CD4-positive, alpha-beta T cell treated with Interleukin-12 subunit alpha and Interleukin-12 subunit beta, for 1 hour (primary cell): ENCODE data around the gene PCDH20.
"Not testable (repeated sequence)": the region's sequence is repeated elsewhere in the genome, so short reads cannot be mapped to it uniquely, and the experiment has no call there.

ENCODE experiments used
- DNase-seq: peaks from one replicate; pipeline ENCODE4 v3.0.0-alpha.2; 2020

PCDH20 gene

DNA sequence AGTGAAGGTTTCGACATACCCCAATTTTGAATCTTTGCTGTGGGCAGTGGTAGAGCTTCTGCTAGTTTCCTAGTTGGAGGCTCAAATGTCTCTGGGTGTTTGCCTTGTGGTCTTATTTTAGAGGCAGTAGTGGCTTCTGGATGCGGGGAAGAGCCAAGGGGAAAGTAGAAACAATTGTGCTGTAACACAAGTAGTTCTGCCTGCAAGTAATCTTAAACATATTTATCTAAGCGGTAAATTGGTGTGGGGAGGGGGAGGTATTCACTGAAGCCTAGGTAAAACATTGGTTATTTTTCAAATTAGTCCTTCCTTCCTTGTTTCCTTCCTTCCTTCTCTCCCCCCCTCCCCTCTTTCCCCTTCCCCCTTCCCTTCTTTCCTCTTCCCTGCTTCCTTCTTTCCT is at the start of gene PCDH20:
TSS of gene PCDH20 (minus strand) at position 101 of the 400 bp plus-strand sequence. CDS start 691 bp downstream, outside the sequence.
- no peak for DNase-seq

DNA sequence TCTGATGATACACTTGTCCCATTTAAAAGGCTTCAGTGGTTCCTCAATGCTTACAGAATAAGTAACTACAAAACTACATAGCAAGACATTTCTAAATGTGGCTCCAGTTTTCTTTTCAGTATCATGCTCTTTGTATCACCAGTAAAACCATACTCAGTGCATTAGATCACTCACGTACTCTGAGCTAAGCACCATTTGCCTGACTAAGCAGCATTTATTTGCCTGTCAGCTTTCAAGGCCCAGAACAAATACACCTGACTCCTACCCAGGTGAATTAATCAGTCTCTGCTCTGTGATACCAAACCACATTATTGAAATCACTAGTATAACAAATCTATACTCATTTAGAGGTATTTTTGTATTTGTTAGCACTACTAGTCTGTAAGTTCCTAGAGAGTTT is 47.4 kb upstream of the PCDH20 start:
- no peak for DNase-seq

DNA sequence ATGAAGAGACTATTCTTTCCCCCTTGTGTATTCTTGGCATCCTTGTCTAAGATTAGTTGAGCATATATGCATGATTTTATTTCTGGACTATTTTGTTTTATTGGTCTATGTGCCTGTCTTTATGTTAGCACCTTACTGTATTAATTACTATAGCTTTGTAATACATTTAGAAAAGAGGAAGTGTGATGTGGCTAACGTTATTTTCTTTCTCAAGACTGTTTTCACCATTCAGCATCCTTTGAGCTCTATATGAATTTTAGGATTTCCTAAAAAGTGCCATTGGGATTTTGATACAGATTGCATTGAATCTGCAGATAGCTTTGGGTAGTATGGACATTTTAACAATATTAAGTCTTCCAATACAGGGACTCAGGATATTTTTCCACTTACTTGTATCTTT is 37.5 kb upstream of the PCDH20 start:
- DNase-seq = no peak

- no peak for DNase-seq
Measured at GRCh38 chr13:61432029-61432428, 16.4 kb upstream of the PCDH20 start.

- no peak for DNase-seq
Measured at GRCh38 chr13:61423915-61424314, 8.3 kb upstream of the PCDH20 start.

GRCh38 chr13:61417086-61417570 is 1.5 kb upstream of the PCDH20 start:
- DNase-seq = no peak

- DNase-seq = no peak
Measured at GRCh38 chr13:61415058-61415721, 459 bp downstream of the PCDH20 start.

- no peak for DNase-seq
Measured at GRCh38 chr13:61414686-61415057, 977 bp downstream of the PCDH20 start.

GRCh38 chr13:61413572-61414535 is 1.8 kb downstream of the PCDH20 start:
- DNase-seq = no peak

DNA sequence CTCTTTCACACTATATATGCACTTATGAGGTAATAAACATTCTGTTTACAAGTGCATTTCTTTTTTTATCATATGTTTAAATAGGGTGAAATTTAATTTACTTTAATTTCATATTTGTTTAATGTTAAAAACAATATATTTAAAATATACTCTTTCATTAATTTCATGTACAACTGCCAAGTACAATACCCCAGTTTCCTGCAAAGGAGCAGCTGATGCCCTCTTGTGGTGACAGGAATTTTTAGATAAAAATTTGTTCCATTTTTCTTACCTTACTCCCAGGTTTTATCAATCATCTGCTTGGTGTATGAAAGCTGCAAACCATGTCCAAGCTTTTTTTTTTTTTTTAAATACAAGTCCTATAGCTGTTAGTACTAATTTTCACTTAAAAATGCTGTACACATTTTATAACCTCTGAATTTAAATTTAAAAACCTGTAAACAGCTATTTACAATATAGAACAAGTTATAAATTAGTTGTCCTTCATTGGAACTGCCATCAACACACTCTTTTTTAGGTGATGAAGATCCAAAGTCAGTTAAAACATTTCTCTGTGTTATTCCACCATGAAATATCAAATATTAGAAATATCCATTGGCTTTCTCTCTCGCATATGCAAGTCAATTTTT is 4.9 kb downstream of the PCDH20 start:
- no peak for DNase-seq

GRCh38 chr13:61410266-61410665 is 5.4 kb downstream of the PCDH20 start:
- no peak for DNase-seq

- DNase-seq = no peak
Measured at GRCh38 chr13:61408571-61408970, 7.1 kb downstream of the PCDH20 start.

GRCh38 chr13:61406275-61406674 is 9.4 kb downstream of the PCDH20 start:
- DNase-seq = no peak

DNA sequence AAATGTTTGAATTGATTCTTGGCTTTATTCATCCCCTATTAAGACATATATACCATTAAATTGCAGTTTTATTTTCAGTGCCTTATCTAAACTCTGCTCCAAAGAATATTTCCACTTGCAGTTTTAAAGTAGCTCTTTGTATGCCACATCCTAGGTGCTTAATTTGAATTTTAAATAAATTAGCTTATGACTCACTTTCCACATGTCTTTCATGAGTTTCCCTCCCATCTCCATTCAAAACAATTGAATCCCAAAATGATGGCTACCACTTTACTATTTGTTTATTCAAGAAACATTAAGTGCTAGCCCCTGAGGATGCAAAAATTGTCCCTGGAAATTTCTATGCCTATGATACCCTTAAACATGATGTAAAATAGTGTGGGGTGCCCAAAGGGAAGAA is 19.5 kb downstream of the PCDH20 start:
- DNase-seq = no peak

DNA sequence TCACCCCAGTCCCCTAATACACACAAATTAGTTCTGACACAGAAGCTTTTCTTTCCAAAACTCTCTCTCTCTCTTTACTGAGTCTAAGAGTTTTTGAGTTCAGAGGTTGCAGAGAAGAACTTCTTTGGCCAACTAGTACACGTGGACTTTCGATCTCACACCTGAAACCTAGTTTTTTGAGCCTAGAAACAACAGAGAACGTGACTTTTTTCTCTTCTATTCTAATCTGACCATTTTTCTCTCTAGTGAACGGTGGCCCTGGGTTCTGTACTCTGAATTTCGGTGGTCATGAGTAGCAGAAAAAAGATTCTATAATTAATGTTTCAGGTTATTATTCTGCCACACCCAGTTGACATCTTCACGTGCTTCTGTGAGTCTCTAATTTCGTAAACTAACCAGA is 24.2 kb downstream of the PCDH20 start:
- DNase-seq = no peak

- no peak for DNase-seq
Measured at GRCh38 chr13:61387694-61388093, 28.0 kb downstream of the PCDH20 start.

- DNase-seq = no peak
Measured at GRCh38 chr13:61383111-61383510, 32.5 kb downstream of the PCDH20 start.

DNA sequence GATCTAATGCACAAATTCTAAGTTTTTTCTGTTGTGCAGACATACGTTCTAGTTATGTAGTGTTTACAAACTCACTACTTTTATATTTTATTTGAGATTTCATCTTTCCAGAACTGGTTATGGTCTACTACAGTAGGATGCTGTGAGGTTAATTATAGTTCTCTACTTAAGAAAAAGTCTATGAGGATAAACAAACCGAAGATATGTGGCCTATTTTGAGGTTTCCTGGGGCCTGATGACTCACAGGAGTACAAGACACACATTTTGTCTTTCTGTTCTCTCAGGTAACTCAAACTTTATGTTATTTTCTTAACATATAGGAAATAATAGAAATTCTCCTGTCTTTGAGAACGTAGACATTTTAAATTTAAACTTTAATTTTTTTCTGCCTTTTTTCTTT is 45.1 kb downstream of the PCDH20 start:
- DNase-seq = no peak

- DNase-seq = not testable (repeated sequence)
Measured at GRCh38 chr13:61364690-61365089, 51.0 kb downstream of the PCDH20 start.

- DNase-seq = no peak
Measured at GRCh38 chr13:61362522-61362921, 53.1 kb downstream of the PCDH20 start.
